Measurements from ENCODE around the gene CFAP119.

Gene CFAP119

DNA sequence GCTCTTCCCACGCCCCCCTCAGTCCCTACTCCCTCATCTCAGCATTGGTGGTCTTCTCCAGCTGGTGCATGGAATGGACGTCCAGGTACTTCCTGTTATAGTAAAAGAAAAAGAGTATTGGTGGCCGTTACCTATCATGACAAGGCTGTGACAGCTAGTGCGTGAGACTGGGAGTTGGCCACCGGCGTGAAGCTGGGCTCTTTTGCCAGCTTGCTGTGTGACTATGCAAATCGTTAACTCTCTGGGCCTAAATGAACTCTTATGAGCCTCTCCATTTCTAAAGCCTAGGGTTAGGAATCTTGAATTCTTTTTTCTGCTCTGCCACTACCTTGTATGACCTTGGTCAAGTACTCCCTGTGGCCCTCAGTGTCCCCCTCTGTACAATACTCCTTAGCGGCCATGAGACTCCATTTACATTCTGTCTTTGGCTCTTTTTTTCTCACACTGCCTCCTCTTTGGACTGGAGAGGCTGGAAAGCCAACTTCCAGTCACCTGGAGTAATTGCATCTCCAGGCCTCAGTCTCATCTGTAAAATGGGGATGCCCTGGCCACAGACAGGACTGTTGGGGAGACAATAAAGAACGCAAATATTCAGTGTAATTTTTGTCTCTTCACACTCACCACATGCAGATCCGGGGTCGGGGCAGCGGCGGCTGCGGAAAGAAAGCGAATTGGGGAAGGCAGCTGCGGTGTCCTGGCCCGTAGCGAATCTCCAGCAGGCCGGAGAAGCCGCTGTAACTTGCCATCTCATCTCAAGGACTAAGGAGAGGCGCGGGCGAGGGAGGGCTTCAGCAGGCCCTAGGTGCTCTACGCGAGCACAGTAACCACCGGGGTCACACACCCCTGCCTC, 1.1 kb downstream of the CFAP119 start:
- no peak for DNase-seq

DNA sequence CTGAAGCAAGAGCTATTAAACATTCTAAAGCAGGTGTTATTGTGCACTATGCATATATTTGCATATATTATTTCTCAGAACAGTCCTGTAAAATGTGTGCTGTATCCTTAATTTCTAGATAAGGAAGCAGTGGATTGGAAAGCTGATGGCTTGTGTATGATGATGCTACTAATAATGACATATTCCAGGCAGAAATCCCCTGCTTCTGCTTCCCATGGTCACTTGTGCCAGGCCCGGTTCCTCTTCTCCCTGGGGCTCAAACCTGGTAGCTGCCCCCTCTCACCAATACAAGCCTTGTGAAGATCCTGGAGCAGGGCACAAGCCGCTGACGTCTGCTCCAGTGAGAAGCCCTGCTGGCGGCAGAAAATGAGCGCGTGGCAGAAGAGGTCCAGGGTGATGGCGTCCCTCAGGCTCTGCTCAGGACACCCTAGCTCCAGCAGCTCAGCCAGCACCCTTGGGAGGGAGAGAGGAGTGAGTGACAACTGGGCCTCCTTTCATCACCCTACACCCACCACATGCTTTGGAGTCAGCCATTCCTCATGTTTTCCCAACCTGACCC, 1.8 kb downstream of the CFAP119 start:
- no peak for DNase-seq

DNA sequence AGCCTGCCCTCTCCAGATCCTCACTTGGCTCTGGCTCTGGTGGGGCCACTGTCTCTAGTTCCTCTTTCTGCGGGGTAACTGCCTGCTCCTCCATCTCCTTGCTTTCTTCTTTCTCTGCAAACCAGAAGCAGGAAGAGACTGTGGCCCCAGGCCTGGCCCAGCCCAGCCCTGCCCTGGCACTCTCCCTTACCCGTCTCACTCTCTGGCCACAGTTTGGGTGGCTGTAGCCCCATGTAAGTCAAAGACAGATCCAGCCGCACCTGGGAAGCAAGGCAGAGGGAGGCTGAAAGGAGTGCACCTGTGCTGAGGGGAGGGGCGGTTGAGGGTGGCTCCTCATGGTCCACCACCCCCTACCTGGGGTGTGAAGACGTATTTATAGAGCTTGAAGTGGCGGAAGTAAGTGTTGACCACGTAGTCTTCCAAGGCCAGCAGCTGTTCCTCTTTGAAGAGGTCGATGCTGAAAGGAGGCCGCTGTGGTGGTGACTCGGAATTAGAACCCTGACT, 2.8 kb downstream of the CFAP119 start:
- peak; percentile 40 for DNase-seq

DNA sequence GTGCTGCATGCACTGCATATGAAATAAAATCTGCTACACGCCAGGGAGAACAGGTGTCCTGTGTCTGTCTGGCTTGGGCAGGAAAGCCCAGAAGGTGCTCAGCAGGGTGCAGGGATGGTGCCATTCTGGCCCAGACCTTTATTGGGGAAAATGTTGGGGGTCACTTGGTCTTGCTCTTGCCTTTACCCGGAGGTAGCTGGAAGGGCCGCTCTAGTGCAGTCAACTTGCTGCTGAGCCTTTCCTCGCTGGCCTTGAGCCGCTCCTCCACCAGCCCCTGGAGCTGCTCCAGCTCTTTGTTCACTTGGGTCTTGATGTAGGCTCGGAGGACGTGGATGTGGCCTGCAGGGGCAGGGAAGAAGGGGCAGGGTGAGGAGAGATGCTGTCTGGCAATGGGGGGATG, 4.5 kb downstream of the CFAP119 start:
- DNase-seq = no peak

DNA sequence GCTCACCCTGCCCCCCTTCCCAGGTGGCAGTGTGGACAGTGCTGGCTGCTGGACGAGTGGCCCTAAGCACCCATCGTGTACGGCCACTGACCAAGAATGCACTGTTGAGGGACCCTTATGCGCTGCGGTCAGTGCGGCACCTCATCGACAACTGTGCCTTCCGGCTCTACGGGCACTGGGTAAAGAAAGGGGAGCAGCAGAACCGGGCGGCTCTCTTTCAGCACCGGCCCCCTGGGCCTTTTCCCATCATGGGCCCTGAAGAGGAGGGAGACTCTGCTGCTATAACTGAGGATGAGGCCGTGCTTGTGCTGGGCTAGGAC, 5.1 kb downstream of the CFAP119 start:
- DNase-seq = no peak

DNA sequence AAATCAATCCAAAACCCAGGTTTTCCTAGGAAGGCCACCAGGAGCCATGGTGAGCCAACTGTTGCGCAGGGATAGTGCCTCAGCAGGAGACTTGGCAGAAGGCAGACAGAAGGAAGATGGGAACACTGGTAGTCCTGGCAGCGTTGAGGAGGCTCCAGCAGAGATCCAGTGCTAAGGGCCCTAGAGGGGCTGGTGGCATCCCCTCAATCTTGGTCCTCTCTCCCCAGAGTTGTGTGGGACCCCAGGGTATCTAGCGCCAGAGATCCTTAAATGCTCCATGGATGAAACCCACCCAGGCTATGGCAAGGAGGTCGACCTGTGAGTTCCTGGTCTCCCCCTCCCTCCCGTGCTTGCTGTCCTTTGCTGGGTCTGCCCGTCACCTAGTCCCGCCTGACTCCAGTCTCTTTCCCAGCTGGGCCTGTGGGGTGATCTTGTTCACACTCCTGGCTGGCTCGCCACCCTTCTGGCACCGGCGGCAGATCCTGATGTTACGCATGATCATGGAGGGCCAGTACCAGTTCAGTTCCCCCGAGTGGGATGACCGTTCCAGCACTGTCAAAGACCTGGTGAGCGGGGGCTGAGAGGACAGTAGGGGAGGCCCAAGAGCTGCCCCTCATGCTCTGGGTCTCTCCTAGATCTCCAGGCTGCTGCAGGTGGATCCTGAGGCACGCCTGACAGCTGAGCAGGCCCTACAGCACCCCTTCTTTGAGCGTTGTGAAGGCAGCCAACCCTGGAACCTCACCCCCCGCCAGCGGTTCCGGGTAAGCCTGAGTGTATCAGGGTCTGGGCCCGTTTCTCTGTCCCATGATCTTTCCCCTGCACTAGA, 5.7 kb downstream of the CFAP119 start:
- DNase-seq = no peak

DNA sequence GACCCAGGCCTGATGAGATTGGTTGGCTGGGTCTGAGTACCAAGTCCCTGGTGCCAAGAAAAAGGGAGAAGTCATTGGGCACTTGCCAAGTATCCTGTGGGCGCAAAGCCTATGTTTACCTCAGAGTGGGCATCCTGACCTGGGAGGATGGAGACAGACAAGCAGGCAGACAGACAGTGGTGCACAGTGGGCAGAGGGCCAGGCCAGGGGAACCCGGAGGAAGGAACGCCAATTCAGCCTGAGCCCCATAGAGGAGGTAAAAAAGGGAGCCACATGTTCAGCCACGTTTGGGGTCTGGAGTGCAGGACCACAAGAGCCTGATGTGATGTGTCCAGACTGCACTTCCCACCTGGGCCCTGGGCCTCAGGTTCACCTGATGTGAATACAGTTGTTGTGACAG, 8.3 kb downstream of the CFAP119 start:
- no peak for DNase-seq

DNA sequence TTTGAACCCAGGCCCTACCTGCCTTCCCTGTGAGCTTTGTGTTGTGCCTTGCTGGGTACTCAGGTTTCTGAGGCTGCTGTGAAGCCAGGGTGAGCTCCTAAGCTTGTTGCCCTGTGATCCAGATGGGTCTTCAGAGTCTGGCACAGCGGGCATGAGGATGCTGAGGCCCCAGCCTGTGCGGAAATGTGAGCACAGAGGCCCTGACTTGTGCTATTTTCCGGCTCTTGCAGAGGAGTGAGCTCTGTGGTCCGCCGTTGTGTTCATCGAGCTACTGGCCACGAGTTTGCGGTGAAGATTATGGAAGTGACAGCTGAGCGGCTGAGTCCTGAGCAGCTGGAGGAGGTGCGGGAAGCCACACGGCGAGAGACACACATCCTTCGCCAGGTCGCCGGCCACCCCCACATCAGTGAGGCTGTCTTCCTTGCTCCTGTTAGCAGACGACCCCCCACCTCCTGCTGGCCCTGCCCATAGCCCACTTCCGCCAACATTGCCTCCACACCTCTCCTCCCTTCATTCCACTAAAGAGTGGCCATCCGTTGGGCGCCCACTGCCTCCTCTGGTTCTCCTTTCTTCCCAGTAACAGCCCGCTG, 10.9 kb downstream of the CFAP119 start:
- no peak for DNase-seq

- DNase-seq = no peak
Measured at GRCh38 chr16:30750201-30750600, 11.7 kb downstream of the CFAP119 start.

DNA sequence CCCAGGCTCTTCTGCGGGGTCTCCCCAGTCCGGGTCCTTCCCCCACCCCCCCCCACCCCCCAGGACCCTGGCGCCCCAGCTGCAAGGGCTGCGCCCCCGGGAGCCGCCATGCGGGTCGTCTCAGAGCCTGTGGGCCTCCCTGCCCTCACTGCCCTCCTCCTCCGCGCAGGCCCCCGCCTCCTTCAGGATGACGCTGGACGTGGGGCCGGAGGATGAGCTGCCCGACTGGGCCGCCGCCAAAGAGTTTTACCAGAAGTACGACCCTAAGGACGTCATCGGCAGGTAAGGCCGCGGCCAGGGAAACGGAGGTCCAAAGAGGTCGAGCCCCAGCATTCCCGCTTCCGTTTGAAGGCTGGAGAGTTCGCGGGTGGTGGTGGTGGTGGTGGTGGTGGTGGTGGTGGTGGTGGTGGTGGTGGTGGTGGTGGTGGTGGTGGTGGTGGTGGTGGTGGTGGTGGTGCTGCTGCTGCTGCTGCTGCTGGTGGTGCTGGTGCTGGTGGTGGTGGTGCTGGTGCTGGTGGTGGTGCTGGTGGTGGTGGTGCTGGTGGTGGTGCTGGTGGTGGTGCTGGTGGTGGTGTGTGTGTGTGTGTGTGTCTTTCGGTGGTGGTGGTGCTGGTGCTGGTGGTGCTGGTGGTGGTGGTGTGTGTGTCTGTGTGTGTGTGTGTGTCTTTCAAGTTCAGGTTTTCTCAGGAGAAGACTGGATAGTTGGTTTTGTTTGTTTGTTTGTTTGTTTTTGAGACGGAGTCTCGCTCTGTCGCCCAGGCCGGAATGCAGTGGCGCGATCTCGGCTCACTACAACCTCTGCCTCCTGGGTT, 13.0 kb downstream of the CFAP119 start:
- DNase-seq = no peak

GRCh38 chr16:30747799-30748633, 13.8 kb downstream of the CFAP119 start, which contains the start of gene PHKG2:
Gene PHKG2, plus strand, starts transcription at chr16:30748425. Its CDS starts 396 bp downstream, at chr16:30748821.
- DNase-seq = peak; percentile 81

- DNase-seq = no peak
Measured at GRCh38 chr16:30747331-30747730, 14.5 kb downstream of the CFAP119 start.

GRCh38 chr16:30746638-30747175, 15.2 kb downstream of the CFAP119 start:
- no peak for DNase-seq

DNA sequence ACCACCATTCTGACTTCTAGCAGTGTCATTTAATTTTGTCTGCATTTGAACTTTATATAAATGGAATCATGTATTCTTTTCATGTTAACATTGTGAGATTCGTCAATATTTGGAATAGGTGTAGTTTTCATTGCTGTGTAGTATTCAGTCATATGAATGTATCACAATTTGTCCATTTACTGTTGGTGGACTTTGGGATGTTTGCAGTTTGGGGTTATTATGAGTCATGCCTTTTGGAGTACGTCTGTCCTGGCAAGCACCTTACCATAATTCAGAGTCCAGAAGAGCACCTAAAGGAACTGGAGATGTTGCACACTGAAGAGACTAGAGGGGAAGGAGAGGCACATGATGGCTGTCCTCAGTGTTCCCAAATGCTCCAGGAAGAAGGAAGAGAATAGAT, 16.8 kb downstream of the CFAP119 start:
- DNase-seq = no peak

DNA sequence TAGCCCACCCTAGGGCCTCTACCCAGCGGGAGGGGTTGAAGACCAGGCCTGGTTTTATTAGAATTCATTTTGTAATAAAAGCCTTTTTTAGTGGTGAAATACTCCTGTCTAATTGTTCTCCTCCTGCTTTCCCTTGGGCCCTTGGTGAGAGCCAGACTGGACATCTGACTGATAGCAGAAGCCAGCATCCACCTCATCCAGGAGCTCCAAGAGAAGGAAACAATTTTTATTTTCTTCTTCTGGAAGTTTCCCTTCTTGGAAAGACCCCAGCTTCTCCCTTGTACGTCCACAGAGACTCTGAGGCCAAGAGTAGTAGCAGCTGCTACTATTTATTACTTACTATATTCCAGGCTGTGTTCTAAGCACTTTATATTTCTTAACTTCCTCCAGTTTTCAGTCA, 17.7 kb downstream of the CFAP119 start:
- no peak for DNase-seq

DNA sequence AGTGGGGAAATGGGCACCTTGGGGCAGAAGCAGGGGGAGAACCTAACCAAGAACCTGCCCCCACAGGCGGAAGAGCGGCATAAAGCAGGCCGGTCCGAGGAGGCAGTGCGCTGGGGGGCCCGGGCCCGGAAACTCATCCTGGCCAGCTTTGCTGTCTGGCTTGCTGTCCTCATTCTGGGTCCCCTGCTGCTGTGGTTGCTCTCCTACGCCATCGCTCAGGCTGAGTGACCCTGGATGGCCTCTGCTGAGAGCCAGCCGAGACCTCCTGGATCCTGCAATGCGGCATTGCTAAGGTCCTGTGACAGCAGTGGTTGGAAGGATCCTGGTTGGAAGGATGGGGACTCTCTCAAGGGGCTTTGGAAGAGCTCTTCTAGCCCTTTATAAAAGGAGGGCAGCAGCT, 18.1 kb downstream of the CFAP119 start:
- no peak for DNase-seq

- DNase-seq = no peak
Measured at GRCh38 chr16:30741461-30741914, 20.4 kb downstream of the CFAP119 start.

DNA sequence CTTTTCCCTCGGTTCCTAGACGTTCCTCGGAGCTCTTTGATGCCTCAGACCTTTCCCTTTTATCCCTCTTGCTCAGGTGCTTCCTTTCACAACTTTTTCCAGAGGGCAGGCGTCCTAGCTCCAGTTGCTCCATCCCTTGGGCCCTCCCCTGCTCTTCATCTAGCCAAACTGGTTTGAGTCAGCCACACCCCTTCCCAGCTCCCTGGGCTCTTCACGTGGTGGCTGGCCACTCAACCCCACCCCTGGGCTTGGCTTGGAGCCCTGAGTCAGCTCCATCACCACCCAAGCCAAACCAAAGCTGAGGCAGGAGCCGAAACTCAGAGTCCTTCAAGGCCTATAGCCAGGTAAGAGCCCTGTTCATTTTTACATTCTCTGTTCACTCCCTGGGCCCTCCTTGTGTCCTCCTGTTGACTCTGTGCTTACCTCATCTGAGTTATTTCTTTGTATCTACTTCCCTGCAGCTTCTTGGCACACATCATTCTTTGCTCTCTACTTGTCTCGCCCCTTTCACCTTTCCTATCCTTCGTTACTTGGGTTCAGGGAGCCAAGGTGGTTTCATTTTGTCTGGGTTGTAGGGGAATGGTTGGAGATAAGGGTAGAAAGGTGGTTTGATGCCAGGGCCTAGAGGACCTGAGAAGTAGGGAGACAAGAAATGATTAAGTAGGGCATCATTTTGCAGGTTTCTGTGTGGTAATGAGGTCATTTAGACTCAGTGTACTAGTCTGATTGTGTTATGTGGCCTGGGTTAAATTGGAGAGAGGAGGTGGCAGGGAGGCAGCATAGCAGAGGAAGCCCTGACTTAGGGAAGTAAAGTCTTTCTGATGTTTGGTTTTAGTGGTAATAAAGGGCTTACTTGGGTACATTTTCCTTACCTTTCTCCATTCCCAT, 21.3 kb downstream of the CFAP119 start:
- DNase-seq = no peak

DNA sequence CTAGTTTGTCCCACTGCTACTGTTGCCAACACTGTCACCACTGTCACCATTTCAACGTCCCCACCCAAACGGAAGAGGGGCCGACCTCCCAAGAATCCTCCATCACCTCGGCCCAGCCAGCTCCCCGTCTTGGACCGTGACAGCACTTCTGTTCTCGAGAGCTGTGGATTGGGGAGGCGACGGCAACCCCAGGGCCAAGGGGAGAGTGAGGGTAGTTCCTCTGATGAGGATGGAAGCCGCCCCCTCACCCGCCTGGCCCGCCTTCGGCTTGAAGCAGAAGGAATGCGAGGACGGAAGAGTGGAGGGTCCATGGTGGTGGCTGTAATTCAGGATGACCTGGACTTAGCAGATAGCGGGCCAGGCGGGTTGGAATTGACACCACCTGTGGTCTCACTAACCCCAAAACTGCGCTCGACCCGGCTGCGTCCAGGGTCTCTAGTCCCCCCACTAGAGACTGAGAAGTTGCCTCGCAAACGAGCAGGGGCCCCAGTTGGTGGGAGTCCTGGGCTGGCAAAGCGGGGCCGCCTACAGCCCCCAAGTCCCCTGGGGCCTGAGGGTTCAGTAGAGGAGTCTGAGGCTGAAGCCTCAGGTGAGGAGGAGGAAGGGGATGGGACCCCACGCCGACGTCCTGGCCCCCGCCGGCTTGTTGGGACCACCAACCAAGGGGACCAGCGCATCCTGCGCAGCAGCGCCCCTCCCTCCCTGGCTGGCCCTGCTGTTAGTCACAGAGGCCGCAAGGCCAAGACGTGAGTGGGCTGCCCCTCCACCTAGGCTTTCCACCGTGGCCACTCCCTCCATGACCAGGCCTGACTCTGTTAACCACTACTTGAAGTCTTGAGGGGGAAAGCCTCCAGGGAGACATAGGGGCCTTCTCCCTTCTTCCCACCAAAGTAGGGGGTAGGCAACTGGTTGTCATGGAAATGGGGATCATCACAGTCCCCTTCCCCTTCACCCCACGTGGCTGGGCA, 22.6 kb downstream of the CFAP119 start:
- DNase-seq = no peak

Measured in SIG-M5 (cell line).